Measurements from ENCODE around the gene PAM.

DNA sequence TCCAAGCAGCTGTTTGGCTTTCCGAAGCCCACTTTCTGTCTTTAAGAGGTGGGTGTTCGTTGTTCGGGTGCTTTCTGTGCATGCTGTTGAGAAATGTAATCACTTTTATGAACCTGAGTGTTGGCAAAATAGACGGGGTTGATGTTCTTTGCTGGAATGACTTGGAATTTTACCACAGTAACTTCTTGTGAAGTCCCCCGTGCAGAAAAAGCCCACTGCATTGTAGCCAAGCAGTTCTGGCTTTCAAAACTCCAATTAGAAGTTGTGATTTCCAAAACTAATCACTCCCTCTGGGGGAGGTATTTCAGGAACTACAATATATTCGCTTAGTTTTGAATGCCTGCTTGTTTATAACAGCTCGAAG, 111.1 kb downstream of the PAM start:
- TF ChIP-seq, protein P1, sequence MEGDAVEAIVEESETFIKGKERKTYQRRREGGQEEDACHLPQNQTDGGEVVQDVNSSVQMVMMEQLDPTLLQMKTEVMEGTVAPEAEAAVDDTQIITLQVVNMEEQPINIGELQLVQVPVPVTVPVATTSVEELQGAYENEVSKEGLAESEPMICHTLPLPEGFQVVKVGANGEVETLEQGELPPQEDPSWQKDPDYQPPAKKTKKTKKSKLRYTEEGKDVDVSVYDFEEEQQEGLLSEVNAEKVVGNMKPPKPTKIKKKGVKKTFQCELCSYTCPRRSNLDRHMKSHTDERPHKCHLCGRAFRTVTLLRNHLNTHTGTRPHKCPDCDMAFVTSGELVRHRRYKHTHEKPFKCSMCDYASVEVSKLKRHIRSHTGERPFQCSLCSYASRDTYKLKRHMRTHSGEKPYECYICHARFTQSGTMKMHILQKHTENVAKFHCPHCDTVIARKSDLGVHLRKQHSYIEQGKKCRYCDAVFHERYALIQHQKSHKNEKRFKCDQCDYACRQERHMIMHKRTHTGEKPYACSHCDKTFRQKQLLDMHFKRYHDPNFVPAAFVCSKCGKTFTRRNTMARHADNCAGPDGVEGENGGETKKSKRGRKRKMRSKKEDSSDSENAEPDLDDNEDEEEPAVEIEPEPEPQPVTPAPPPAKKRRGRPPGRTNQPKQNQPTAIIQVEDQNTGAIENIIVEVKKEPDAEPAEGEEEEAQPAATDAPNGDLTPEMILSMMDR (conservative IDR thresholded peaks at IDR 0.05; ENCODE audit: low read length), result no peak
- TF ChIP-seq EZH2phosphoT487 (IDR thresholded peaks at IDR 0.05; ENCODE audit: borderline replicate concordance, low read depth, low read length), result no peak

Data from OCI-LY7 (cell line).